ENCODE results near the gene ZNF774.
A peak's percentile ranks its signal among the peaks of the same experiment; 100 is the strongest.
"Not testable (repeated sequence)": the region's sequence is repeated elsewhere in the genome, so short reads cannot be mapped to it uniquely, and the experiment has no call there.

ZNF774 gene

DNA sequence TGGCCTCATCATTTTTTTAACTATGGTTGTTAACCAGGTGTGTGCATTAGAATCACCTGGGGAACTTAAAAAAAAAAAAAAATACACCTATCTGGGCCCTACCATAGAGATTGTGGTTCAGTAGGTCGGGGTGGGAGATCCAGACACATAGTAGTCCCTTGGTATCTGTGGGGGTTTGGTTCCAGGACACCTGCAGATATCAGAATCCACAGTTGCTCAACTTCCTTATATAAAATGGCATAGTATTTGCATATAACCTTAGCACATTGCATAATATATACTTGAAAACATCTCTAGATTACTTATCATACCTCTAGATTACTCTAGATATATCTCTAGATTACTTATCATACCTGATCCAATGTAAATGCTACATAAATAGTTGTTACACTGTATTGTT is 41.0 kb downstream of the ZNF774 start:
- no peak for DNase-seq

- DNase-seq, result no peak
These were observed 42.0 kb downstream of the ZNF774 start for GRCh38 chr15:90394074-90394473.

GRCh38 chr15:90394748-90395442 is 42.8 kb downstream of the ZNF774 start:
- DNase-seq, result no peak

GRCh38 chr15:90396321-90396720 is 44.2 kb downstream of the ZNF774 start:
- DNase-seq, result no peak

DNA sequence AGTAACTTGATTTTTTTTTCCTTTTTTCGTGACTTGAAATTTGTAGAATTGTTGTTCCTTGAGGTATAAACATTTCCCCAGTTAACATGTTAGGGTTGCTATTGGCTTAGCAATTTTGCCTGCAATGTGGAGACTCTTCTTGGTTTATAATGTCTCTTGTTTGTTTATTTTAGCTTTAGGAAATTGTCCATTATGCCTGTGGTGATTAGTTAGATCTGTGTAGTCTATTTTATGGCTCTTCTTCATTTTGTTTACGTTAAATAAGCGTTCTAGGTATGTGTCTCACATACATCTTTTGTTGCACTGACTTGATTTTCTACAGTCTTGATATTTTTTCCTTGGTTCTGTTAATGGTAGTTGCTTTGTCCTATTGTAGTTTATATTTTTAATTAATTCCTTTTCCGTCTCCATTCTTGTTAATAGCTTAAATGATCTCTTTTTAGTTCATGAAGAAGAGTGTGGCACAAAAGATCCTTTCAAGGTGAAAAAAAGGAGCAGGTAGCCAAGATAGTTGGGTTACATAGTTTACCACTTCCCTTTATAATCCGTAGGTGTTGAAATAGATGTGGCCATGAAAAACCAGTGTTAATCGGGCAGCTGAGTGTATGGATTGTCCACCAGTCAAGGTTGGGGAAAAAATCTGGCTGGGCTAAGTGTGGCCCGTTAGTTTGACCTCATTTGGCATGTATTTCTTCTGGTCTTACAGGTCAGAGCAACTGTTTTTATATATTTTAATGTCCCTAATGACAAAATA is 48.1 kb downstream of the ZNF774 start:
- no peak for DNase-seq

DNA sequence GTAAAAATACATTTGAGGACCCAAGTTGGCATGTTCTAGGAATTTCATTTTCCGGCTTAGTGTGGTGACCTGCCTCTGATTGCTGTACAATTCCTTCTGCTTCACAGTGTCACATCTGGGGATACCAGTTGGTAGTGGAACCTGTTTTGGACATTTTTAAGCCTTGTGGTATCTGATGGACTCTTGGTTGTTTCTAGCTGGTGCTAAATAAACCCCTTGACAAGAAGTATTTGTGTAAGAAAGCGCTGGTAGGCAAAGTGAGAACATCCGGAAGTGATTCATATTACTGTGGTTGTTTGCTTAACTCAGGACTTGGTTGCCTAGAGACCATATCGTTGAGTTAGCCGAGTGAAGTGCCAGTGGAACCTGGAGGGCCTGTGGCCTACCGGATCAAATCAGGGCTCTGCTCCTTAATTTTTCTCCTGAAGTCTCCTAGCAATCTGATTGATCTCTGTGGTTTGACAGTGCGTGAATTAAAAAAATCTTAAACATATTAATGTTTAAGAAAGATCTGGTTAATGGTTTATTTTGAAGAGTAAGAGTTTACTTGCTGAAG is 48.8 kb downstream of the ZNF774 start:
- DNase-seq, result peak; percentile 70

DNA sequence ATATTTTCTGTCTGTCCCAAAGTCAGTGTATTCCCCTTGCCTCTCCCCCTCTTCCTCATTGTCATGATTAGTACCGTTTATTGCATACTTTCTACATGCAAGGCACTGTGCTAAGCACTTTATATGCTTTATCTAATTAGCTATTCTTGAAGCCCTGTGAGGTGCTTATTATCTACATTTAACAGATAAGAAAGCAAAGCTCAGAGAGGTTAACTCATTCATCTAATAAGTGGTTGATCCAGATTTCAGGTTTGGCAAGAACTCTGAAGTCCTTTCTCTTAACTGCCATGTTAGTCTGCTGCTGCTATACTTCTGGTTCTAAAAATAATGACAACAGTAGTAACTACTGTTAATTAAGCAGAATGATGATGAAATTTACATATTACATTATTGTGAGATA is 49.4 kb downstream of the ZNF774 start:
- no peak for DNase-seq

GRCh38 chr15:90402223-90402622 is 50.1 kb downstream of the ZNF774 start:
- no peak for DNase-seq

DNA sequence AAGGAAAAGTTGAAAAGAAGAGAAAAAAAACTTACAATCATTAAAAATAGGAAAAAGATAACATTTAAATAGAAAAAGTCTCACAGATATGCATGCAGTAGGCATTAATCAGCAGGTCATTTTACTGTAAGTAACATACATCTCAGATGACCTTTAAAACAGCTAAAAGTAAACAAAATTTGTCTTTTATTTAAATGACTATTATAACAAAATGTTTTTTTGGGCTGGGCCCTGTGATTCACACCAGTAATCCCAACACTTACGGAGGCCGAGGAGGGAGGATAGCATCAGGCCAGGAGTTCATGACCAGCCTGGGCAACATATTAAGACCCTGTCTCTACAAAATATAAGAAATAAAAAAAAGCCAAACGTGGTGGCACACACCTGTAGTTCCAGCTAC is 50.7 kb downstream of the ZNF774 start:
- DNase-seq, result no peak

- DNase-seq, result no peak
These were observed 53.0 kb downstream of the ZNF774 start for GRCh38 chr15:90405055-90405607.

GRCh38 chr15:90407336-90407735 is 55.3 kb downstream of the ZNF774 start:
- no peak for DNase-seq

DNA sequence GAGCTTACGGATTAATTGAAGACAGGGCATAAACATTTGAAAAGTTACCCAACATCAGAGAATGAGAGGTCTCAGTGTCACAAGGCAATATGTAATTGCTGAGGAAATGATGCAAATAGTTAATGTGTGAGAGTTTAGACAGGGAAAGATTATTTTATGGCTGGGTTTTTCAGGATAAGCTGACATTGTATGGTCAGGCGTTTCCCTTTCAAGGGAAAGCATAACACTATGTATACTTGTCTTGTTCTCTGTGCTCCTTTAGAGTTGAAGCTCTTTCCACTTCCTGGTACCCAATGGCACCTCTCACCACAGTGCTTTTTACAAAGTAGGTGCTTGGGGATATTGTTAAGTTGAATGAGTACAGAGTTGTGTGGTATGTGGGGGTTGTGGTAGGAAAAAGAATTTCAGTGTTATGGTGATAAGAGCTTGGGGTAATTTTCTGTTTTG is 55.8 kb downstream of the ZNF774 start:
- DNase-seq, result peak; percentile 42

- DNase-seq, result no peak
These were observed 56.6 kb downstream of the ZNF774 start for GRCh38 chr15:90408657-90409056.

GRCh38 chr15:90409587-90409986 is 57.5 kb downstream of the ZNF774 start:
- not testable (repeated sequence) for DNase-seq

DNA sequence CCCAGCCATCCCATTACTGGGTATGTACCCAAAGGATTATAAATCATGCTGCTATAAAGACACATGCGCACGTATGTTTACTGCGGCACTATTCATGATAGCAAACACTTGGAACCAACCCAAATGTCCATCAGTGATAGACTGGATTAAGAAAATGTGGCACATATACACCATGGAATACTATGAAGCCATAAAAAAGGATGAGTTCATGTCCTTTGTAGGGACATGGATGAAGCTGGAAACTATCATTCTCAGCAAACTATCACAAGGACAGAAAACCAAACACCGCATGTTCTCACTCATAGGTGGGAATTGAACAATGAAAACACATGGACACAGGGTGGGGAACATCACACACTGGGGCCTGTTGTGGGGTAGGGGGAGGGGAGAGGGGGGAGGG is 58.2 kb downstream of the ZNF774 start:
- DNase-seq, result not testable (repeated sequence)

DNA sequence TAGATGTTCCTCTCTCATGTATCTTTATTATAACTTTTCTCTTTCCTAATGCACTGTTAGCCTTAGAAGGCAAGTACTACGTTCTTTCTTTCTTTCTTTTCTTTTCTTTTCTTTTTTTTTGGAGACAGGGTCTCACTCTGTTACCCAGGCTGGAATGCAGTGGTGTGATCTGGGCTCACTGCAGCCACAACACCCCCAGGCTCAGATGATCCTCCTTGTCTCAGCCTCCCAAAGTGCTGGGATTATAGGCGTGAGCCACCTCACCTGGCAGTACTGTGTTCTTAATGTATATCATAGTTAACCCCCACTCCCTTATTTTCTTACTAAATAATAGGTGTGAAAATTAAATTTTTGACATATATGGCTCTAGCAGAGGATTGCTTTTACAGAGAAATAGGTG is 59.1 kb downstream of the ZNF774 start:
- DNase-seq, result no peak
